ENCODE measurements around the gene BDNF. TPM values are rescaled to one million over a fixed set of nuclear protein-coding genes. Genes with fewer than 3 reads are reported as not detected.

The BDNF gene
- total RNA-seq, 1 donor from 2014 or later: 5.8 TPM

- no peak overlapping the region for H3K4me3 ChIP-seq (ENCODE audit: low read depth, low read length)
- TF ChIP-seq, protein P1, sequence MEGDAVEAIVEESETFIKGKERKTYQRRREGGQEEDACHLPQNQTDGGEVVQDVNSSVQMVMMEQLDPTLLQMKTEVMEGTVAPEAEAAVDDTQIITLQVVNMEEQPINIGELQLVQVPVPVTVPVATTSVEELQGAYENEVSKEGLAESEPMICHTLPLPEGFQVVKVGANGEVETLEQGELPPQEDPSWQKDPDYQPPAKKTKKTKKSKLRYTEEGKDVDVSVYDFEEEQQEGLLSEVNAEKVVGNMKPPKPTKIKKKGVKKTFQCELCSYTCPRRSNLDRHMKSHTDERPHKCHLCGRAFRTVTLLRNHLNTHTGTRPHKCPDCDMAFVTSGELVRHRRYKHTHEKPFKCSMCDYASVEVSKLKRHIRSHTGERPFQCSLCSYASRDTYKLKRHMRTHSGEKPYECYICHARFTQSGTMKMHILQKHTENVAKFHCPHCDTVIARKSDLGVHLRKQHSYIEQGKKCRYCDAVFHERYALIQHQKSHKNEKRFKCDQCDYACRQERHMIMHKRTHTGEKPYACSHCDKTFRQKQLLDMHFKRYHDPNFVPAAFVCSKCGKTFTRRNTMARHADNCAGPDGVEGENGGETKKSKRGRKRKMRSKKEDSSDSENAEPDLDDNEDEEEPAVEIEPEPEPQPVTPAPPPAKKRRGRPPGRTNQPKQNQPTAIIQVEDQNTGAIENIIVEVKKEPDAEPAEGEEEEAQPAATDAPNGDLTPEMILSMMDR (conservative IDR thresholded peaks at IDR 0.05; ENCODE audit: low read depth, low read length): peak; percentile 88
- no peak for DNase-seq (ENCODE audit: low read depth)
These were observed 5.9 kb upstream of the BDNF start for GRCh38 chr11:27705873-27706820.

- TF ChIP-seq, protein P1 (conservative IDR thresholded peaks at IDR 0.05; ENCODE audit: low read depth, low read length): no peak
- no peak for DNase-seq (ENCODE audit: low read depth)
- no peak overlapping the region for H3K4me3 ChIP-seq (ENCODE audit: low read depth, low read length)
These were observed 3.2 kb upstream of the BDNF start for GRCh38 chr11:27703481-27703880.

GRCh38 chr11:27702811-27703210 lies 2.6 kb upstream of the BDNF start:
- no peak for DNase-seq (ENCODE audit: low read depth)
- no peak overlapping the region for H3K4me3 ChIP-seq (ENCODE audit: low read depth, low read length)
- TF ChIP-seq, protein P1 (conservative IDR thresholded peaks at IDR 0.05; ENCODE audit: low read depth, low read length): no peak

GRCh38 chr11:27701355-27702105 lies 1.3 kb upstream of the BDNF start:
- TF ChIP-seq, protein P1 (conservative IDR thresholded peaks at IDR 0.05; ENCODE audit: low read depth, low read length): peak; percentile 37
- DNase-seq (ENCODE audit: low read depth): no peak
- peak overlapping the region; percentile 70 for H3K4me3 ChIP-seq (ENCODE audit: low read depth, low read length)

- TF ChIP-seq, protein P1 (conservative IDR thresholded peaks at IDR 0.05; ENCODE audit: low read depth, low read length): no peak
- peak overlapping the region; percentile 60 for H3K4me3 ChIP-seq (ENCODE audit: low read depth, low read length)
- no peak for DNase-seq (ENCODE audit: low read depth)
These were observed 317 bp downstream of the BDNF start for GRCh38 chr11:27699926-27700350.

GRCh38 chr11:27699242-27699925 lies 871 bp downstream of the BDNF start:
- DNase-seq (ENCODE audit: low read depth): no peak
- peak overlapping the region; percentile 60 for H3K4me3 ChIP-seq (ENCODE audit: low read depth, low read length)
- TF ChIP-seq, protein P1 (conservative IDR thresholded peaks at IDR 0.05; ENCODE audit: low read depth, low read length): no peak
